Breast epithelium (tissue), 3 donors: ENCODE results near the gene HSPA12A.

Experiments
- POLR2A ChIP-seq: fragments of 450-650 bp; IDR thresholded peaks from one replicate; pipeline ENCODE4 v1.6.1; 2016; ENCODE audit warnings: antibody characterized with exemption, mild to moderate bottlenecking, moderate library complexity
- POLR2AphosphoS5 ChIP-seq, 3 donors: sonication (generic); formaldehyde crosslinking; IDR thresholded peaks; one replicate each; pipeline ENCODE4 v1.6.1; 2017; ENCODE audit warnings: antibody characterized with exemption in 3 of 3

DNA sequence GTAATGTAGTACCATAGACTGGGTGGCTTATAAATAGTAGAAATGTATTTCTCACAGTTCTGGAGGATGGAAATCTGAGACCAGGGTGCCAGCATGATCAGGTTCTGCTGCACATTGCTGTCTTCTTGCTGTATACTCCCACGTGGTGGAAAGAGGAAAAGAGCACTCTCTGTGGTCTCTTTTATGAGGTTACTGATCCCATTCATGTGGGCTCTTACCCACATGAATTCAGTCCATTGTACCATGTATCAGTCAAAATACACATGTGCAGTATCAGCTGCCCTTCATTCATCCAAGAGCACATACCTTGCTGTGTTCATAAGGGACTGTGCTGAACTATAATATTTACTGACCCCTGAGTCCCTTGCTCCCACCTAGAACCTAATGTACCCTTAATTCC, 104.5 kb downstream of the HSPA12A start:
- TF ChIP-seq POLR2AphosphoS5 (IDR thresholded peaks at IDR 0.05) (no peak), POLR2A (no peak)
